Eye (tissue), 1 donor: ENCODE measurements around the gene ZFP3.
"Not testable (repeated sequence)": the region's sequence is repeated elsewhere in the genome, so short reads cannot be mapped to it uniquely, and the experiment has no call there.

Source experiments
- DNase-seq: peaks from one replicate; pipeline ENCODE4 v3.0.0-alpha.2; 2015

The ZFP3 gene

DNA sequence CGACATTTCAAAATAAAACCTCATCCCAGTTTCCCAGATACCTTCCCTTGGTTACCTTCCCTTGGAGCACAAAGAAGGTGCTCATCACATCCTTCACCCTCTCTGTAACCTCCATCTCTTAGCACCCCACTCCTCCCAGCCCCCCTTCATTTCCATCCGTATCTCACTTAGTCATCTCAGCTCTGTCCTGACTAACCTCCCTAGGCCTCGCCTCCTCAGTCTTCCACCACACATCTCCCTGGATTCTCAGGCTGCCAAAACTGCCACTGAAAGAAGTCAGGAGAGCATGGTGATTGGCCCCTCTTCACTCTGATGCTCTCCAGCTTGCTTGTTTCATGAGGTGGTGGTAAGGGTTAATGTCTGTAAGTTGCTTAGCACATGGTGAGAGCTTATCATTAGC, 2.3 kb downstream of the ZFP3 start:
- no peak for DNase-seq

DNA sequence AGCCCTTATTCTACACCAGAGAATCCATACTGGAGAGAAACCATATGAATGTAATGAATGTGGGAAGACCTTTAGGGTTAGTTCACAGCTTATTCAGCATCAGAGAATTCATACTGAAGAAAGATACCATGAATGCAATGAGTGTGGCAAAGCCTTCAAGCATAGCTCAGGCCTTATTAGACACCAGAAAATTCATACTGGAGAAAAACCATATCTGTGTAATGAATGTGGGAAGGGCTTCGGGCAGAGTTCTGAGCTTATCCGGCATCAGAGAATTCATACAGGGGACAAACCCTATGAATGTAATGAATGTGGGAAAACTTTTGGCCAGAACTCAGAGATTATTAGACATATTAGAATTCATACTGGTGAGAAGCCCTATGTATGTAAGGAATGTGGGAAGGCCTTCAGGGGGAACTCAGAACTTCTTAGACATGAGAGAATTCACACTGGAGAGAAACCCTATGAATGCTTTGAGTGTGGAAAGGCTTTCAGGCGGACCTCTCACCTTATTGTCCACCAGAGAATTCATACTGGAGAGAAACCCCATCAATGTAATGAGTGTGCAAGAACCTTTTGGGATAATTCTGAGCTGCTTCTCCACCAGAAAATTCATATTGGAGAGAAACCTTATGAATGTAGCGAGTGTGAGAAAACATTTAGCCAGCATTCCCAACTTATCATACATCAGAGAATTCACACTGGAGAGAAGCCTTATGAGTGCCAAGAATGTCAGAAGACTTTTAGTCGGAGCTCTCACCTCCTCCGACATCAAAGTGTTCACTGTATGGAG, 14.1 kb downstream of the ZFP3 start:
- DNase-seq, result no peak

DNA sequence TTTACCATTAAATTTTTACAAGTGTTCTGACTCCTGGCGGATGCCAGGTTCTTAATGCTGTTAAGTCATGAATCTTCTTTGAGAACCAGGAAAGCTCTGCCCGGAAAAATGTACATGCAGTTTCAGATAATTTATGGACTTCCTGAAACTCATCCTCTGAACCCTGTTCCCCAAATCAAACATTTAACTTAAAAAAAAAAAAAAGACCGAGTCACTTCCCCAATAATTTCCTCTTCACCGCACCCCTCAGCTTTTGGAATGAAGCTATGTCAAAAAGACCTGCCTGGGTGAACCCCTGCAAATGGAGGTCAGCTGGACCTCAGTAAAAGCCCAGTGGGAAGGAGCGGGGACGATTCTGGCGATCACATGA, 18.4 kb downstream of the ZFP3 start:
- DNase-seq, result no peak

GRCh38 chr17:5097101-5097834, 19.0 kb downstream of the ZFP3 start:
- DNase-seq, result peak; percentile 95

GRCh38 chr17:5099271-5099670, 21.0 kb downstream of the ZFP3 start:
- no peak for DNase-seq

DNA sequence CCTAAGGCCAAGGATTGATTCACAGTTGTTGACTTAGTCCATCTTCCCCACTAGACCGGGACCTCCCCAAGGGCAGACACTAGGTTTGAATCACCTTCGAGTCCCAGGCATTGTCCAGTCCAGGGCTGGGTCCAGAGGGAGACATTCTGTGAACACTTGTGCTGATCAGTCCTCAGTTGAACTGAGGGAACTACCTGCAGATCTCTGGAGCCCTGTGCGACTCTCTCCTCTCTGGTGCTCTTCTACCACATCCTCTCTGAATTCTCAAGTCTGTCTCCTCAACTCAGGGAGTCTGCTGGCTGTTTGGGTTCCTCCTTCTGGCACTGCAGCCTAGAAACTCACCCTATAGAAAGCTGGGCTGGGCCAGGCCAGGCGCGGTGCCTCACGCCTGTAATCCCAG, 22.6 kb downstream of the ZFP3 start:
- no peak for DNase-seq

- no peak for DNase-seq
These were observed 32.5 kb downstream of the ZFP3 start for GRCh38 chr17:5110816-5111215.

DNA sequence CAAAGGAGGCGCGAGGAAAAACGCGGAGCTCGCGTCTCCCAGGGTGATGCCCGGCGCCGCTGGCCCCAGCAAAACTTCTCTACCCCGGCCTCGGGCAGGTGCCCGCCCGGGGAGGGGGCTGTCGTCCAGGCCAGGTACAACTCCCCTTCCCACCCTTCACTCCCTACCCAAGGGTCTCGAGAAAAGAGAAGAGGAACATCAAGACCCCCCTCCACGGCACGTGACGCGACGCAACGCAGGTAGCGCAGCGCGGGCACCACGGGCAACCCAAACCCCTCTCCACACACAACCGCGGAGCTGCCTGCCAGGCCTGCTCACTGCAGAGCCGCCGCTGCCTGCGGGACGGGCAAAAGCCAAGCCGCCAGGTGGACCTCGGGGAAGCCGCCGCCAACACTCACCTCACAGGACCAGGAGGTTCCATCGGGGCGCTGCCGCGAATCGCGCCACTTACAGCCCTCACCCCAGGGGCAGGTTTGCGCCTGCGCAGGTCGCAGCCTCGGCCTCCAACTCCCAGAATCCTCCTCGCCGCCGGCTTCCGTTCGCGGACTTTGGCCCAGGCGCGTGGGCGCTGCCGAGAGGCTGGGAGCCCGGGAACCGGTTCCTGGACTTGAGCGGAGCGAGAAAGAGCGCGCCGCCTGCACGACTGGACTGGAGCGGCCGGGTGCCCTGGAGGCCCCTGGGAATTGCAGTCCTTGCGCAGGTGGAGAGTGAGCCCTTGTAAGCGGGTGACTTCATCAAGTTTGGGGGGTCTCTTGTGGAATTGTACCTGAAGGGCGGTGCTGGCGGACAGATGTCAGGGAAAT, 33.3 kb downstream of the ZFP3 start, which contains the start of gene ZNF232:
Gene ZNF232 (minus strand): TSS at position 477 of the 803 bp plus-strand sequence. CDS start 56 bp downstream, at position 421.
- DNase-seq, result peak; percentile 98

GRCh38 chr17:5115673-5116651, 37.7 kb downstream of the ZFP3 start, which contains the start of gene USP6:
Gene USP6, plus strand, starts transcription at chr17:5116032. Its CDS starts 14,336 bp downstream, at chr17:5130368.
- peak; percentile 89 for DNase-seq

DNA sequence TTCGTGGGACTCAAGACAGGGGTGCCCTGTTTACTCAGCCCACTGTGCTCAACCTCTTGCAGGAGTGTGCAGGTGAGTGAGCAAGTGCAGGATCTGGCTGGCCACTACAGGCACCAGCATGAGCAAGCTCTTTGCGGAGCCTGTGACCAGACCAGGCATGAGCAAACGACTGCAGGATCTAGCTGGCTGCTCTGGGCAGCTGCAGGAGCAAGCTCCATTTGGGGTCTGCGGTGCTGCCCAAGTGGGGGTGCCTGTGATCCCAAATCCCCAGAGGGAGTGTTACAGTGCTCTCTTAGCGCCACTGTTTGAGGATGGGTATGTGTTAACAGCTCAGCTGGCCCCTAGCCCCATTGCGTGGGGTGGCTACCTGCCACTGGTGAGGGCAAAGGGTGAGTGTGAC, 40.0 kb downstream of the ZFP3 start:
- DNase-seq, result no peak

- DNase-seq, result no peak
These were observed 41.8 kb downstream of the ZFP3 start for GRCh38 chr17:5120036-5120435.

DNA sequence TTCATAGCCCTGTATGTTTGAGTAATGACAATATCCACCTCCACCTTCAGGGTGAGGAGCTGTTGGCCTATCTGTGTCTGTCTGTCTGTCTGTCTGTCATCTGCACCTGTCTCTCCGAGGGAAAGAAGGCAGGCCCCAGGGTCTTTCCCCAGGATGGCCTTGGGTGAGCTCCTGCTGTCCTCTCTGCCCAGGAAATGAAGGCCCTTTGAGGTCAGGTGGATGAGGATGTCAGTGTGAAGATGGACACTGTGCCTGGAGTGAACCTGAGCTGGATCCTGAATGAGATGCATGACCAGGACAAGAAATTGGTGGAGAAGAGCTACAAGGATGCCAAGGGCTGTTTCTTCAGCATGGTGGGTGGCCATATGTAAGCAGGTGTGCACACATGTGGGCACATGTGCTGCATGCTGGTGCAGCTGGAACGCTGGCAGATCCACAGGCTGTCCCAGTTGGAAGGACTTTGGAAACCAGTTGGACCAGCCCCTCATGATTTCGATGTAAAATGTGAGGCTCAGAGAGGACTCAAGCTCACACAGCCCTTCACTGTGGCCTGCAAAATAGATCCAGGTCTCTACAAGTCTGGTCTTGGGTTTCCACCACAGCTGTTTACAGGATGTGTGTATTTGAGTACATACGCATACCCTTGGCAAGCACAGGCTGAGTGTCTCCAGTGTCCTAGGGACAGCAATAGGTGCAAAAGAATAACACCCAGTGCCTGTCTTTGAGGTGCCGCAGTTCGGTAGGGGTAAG, 42.3 kb downstream of the ZFP3 start:
- not testable (repeated sequence) for DNase-seq

GRCh38 chr17:5121186-5121841, 43.0 kb downstream of the ZFP3 start:
- DNase-seq, result no peak

DNA sequence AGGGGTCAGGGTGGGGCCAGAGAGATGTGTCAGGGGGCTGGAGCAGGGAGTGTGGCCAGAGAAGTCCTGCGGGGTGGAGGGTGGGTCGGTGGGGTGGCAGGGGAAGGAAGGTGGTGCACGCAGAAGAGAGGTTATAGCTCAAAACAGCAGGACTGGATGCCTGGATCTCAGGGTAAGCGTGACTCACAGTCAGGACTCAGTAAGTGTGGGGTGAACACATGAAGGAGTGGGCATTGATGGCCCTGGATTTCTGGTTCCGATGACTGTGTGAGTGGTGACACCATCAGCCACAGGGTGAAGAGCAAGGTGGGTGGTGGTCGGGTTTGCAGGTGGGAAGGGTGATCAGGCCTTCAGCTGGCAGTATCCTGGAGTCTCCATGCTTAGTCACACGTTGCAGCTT, 43.8 kb downstream of the ZFP3 start:
- DNase-seq, result not testable (repeated sequence)

DNA sequence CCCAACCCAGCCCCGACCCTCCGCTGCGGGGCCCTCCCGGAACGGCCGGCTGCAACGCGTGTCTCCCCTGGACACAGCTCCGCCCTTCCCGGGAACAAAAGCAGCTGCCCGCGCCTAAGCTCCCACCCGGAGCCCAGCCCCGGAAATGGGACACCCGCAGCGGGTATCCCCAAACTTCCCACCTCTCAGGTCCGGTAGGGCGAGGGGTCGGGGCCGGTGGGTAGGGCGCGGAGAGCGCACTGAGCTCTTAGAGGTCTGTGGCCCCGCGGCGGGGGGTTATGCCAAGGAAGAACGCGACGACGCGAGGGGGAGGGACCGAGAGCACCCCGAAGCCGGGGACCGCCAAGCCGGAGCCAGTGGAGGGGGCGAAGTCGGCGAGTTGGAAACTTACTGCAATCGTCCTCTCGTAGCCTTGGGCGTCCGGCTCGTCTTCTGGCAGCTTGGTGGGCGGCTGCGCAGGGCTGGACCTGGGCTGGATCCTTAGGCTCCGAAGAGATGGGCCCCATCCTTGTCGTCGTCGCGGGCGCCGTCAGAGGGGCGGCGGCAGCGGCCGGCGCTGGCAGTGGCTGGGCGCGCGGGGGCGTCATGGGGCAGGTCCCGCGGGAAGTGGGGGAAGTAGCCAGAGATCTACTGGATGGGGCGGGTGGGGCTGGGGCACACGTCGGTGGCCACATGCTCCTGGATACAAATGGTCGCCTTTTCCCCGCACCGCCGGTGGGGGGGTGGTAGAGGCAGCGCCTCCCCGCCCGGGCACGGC, 44.5 kb downstream of the ZFP3 start:
- DNase-seq, result peak; percentile 75

GRCh38 chr17:5123343-5124124, 45.3 kb downstream of the ZFP3 start:
- DNase-seq, result peak; percentile 25

DNA sequence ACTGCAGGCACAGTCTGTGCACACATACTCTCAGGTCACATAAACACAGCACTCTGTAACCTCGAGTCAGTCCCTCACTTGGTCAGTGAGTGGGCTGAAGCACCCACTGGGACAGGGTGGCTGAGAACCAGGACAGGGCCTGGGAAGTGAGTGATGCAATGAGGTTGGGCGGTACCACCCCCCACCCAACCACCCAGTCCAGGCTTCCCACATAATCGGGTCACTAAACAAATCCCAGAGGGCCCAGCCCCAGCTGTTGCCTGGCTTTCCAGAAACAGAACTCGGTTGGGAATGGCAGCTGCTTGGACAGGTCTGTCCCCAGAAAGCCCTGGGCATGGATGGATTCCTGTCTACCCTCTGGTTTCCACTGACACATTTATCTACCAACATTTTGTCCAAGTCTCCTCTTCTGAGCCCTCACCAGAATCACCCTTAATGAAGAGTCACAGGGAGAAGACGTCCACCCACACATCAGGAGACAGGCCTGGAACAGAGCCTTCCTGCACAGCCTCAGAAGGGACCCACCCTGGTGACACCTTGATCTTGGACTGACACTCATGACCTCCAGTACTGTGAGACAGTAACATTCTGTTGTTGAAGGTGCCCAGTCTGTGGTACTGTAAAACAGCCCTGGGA, 46.0 kb downstream of the ZFP3 start:
- peak; percentile 35 for DNase-seq

DNA sequence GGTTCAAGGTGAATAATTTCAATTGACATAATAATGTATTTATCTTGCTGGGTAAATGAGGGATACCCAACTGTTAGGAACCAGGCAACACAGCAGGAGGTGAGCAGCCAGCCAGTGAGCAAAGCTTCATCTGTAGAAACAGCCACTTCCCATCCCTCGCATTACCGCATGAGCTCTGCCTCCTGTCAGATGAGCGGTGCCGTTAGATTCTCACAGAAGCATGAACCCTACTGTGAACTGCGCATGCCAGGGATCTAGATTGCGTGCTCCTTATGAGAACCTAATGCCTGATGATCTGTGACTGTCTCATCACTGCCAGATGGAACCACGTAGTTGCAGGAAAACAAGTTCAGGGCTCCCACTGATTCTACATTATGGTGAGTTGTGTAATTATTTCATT, 46.6 kb downstream of the ZFP3 start:
- DNase-seq, result peak; percentile 22
